PC-9 (cell line): ENCODE results near the gene PTBP1. TPM values are rescaled to one million over a fixed set of nuclear protein-coding genes. Genes with fewer than 3 reads are reported as not detected.

Source experiments
- BruUV-seq: library from RNA; stranded (reverse); fragments of 400-500 nt; replicated peaks from 2 replicates; lab custom pipeline; 2021; lab: Mats Ljungman, UMichigan
- CTCF ChIA-PET: fragments of 300-600 bp; sonication (Branson Sonifier 250); formaldehyde crosslinking; loops from one replicate; lab custom pipeline; 2022; ENCODE audit warnings: antibody characterized with exemption; lab: Charles Lee
- POLR2A ChIA-PET: fragments of 300-600 bp; sonication (Branson Sonifier 250); formaldehyde crosslinking; loops from one replicate; lab custom pipeline; 2022; ENCODE audit warnings: antibody characterized with exemption; ENCODE audit not compliant: unreplicated experiment; lab: Charles Lee
- DNase-seq, 2 experiments: peaks; one replicate each; pipeline versions ENCODE4 v3.0.0 to v3.0.0-alpha.2; 2015 to 2022; ENCODE audit warnings: mixed read lengths in 1 of 2
- H2AFZ ChIP-seq: fragments of 200-600 bp; sonication (generic); 2 replicates; pipeline ENCODE4 v1.8.1; 2017; ENCODE audit warnings: antibody characterized with exemption
- H3F3A ChIP-seq: fragments of 200-600 bp; sonication (generic); 2 replicates; pipeline ENCODE4 v1.8.1; 2017; ENCODE audit warnings: antibody characterized with exemption, mild to moderate bottlenecking, low read depth; ENCODE audit not compliant: insufficient read depth
- H3K27ac ChIP-seq: fragments of 200-600 bp; sonication (generic); 2 replicates; pipeline ENCODE4 v1.6.1; 2016; ENCODE audit warnings: mixed run types
- H3K27me3 ChIP-seq: fragments of 200-600 bp; sonication (generic); 2 replicates; pipeline ENCODE4 v1.6.1; 2016; ENCODE audit warnings: low read depth, mixed run types; ENCODE audit not compliant: insufficient read depth
- H3K36me3 ChIP-seq: fragments of 200-600 bp; sonication (generic); 2 replicates; pipeline ENCODE4 v1.6.1; 2016; ENCODE audit warnings: low read depth, mixed run types
- H3K4me1 ChIP-seq: fragments of 200-600 bp; sonication (generic); replicated peaks from 2 replicates; pipeline ENCODE4 v1.6.1; 2016; ENCODE audit warnings: mixed run types; ENCODE audit not compliant: insufficient read depth
- H3K4me2 ChIP-seq: fragments of 200-600 bp; sonication (generic); 2 replicates; pipeline ENCODE4 v1.6.1; 2017; ENCODE audit warnings: mixed run types
- H3K4me3 ChIP-seq: fragments of 200-600 bp; sonication (generic); 2 replicates; pipeline ENCODE4 v1.6.1; 2016; ENCODE audit warnings: mixed run types
- H3K79me2 ChIP-seq: fragments of 200-600 bp; sonication (generic); 2 replicates; pipeline ENCODE4 v1.6.1; 2017; ENCODE audit warnings: low read depth, mixed run types
- H3K9me2 ChIP-seq: fragments of 200-600 bp; sonication (generic); 2 replicates; pipeline ENCODE4 v1.8.1; 2017; ENCODE audit warnings: mild to moderate bottlenecking; ENCODE audit not compliant: insufficient read depth
- H3K9me3 ChIP-seq: fragments of 200-600 bp; sonication (generic); 2 replicates; pipeline ENCODE4 v1.8.1; 2016; ENCODE audit warnings: low read depth; ENCODE audit not compliant: insufficient read depth
- H4K20me1 ChIP-seq: fragments of 200-600 bp; sonication (generic); 2 replicates; pipeline ENCODE4 v1.8.1; 2017; ENCODE audit not compliant: insufficient read depth
- CTCF ChIP-seq: fragments of 200-600 bp; sonication (generic); conservative IDR thresholded peaks from 2 replicates; pipeline ENCODE4 v1.6.1; 2017; ENCODE audit warnings: mixed run types, antibody characterized with exemption, mild to moderate bottlenecking, moderate library complexity
- EZH2 ChIP-seq: fragments of 200-600 bp; sonication (generic); IDR thresholded peaks from 2 replicates; pipeline ENCODE4 v1.8.0; 2017; ENCODE audit warnings: antibody characterized with exemption, low read depth
- intact Hi-C: fragments of 100-400 bp; cut with micrococcal nuclease; formaldehyde crosslinking; loops from one replicate; pipeline ENCODE4 v1.10.0; 2022; ENCODE audit not compliant: unreplicated experiment
- total RNA-seq: library from RNA; stranded (reverse); gene quantifications from 2 replicates; pipeline ENCODE4 v1.2.3, GENCODE V29; 2021

The PTBP1 gene
- total RNA-seq, 1 experiment from 2014 or later = 542 TPM

GRCh38 chr19:763181-763580 is 34.1 kb upstream of the PTBP1 start:
- ChIA-PET POLR2A (interaction anchor here (0.6 kb wide), 1 partner anchor 86 kb away, joined by 4 read pairs; no protein-coding TSS in a partner anchor), CTCF (interaction anchor here (0.6 kb wide), 1 partner anchor 69 kb away, joined by 4 read pairs; no protein-coding TSS in a partner anchor)
- intact Hi-C loops = no loop called here
- Histone ChIP-seq H3K9me3 (no peaks in the 10 kb centered on the region), H2AFZ (no peak overlapping the region), H4K20me1 (peaks cover 24% of the 10 kb centered on the region), H3K9me2 (no peaks in the 10 kb centered on the region), H3K79me2 (0 out of 2 replicates have a peak, but pooled peaks cover 9% of the 10 kb centered on the region), H3F3A (peaks cover 27% of the 10 kb centered on the region; the same call in 1 of the 2 replicates), H3K27ac (no peak overlapping the region), H3K36me3 (peaks cover 8% of the 10 kb centered on the region; the same call in 1 of the 2 replicates), H3K4me2 (no peak overlapping the region), H3K4me3 (no peak overlapping the region), H3K27me3 (no peaks in the 10 kb centered on the region), H3K4me1 (no peaks in the 10 kb centered on the region)
- no TSS peak for BruUV-seq
- no peak for DNase-seq
- TF ChIP-seq EZH2 (no peak), CTCF (no peak)

- TSS peak; percentile 15 for BruUV-seq
- intact Hi-C loops = no loop called here
- H3F3A ChIP-seq = peaks cover 32% of the 10 kb centered on the region; the same call in 1 of the 2 replicates
- ChIA-PET POLR2A (no interaction called here), CTCF (no interaction called here)
- H3K9me2 ChIP-seq = no peaks in the 10 kb centered on the region
- H4K20me1 ChIP-seq = peaks cover 17% of the 10 kb centered on the region
- no peak overlapping the region for H2AFZ ChIP-seq
- no peaks in the 10 kb centered on the region for H3K27me3 ChIP-seq
- no peak overlapping the region for H3K27ac ChIP-seq
- TF ChIP-seq EZH2 = no peak
- TF ChIP-seq CTCF = no peak
- DNase-seq = no peak
- H3K4me2 ChIP-seq = no peak overlapping the region
- H3K9me3 ChIP-seq = no peaks in the 10 kb centered on the region
- no peaks in the 10 kb centered on the region for H3K4me1 ChIP-seq
- H3K36me3 ChIP-seq = peaks cover 8% of the 10 kb centered on the region; the same call in 1 of the 2 replicates
- no peak overlapping the region for H3K4me3 ChIP-seq
- 0 out of 2 replicates have a peak, but pooled peaks cover 3% of the 10 kb centered on the region for H3K79me2 ChIP-seq
Observed at GRCh38 chr19:763869-764268, 33.4 kb upstream of the PTBP1 start.

- ChIA-PET CTCF (no interaction called here), POLR2A (no interaction called here)
- no peak overlapping the region for H3K27ac ChIP-seq
- H3F3A ChIP-seq = peaks cover 32% of the 10 kb centered on the region; the same call in 1 of the 2 replicates
- BruUV-seq = no TSS peak
- no peaks in the 10 kb centered on the region for H3K27me3 ChIP-seq
- no peak overlapping the region for H2AFZ ChIP-seq
- H3K4me1 ChIP-seq = no peaks in the 10 kb centered on the region
- H4K20me1 ChIP-seq = peaks cover 14% of the 10 kb centered on the region
- TF ChIP-seq CTCF (no peak), EZH2 (no peak)
- intact Hi-C loops = no loop called here
- 0 out of 2 replicates have a peak, but pooled peaks cover 8% of the 10 kb centered on the region for H3K36me3 ChIP-seq
- no peaks in the 10 kb centered on the region for H3K9me2 ChIP-seq
- no peak overlapping the region for H3K4me2 ChIP-seq
- no peak for DNase-seq
- no peak overlapping the region for H3K4me3 ChIP-seq
- no peaks in the 10 kb centered on the region for H3K79me2 ChIP-seq
- H3K9me3 ChIP-seq = no peaks in the 10 kb centered on the region
Observed at GRCh38 chr19:764301-764700, 33.0 kb upstream of the PTBP1 start.
